Sigmoid colon (tissue), 7 donors: ENCODE measurements around the gene ESR1. TPM values are rescaled to one million over a fixed set of nuclear protein-coding genes. Genes with fewer than 3 reads are reported as not detected.
"Not testable (repeated sequence)": the region's sequence is repeated elsewhere in the genome, so short reads cannot be mapped to it uniquely, and the experiment has no call there.

Experiments used
- DNase-seq: peaks from one replicate; pipeline ENCODE4 v3.0.0-alpha.2; 2019
- H3K27ac ChIP-seq, 4 donors: fragments of 200-600 bp; sonication (generic); one replicate each; pipeline ENCODE4 v1.5.1; 2016 to 2019; ENCODE audit warnings: mild to moderate bottlenecking in 1 of 4
- H3K27me3 ChIP-seq, 3 donors: fragments of 200-600 bp; sonication (generic); one replicate each; pipeline ENCODE4 v1.5.1; 2019; ENCODE audit warnings: mild to moderate bottlenecking in 1 of 3
- H3K36me3 ChIP-seq, 4 donors: fragments of 200-600 bp; sonication (generic); one replicate each; pipeline ENCODE4 v1.5.1; 2016 to 2019
- H3K4me1 ChIP-seq, 4 donors: fragments of 200-600 bp; sonication (generic); one replicate each; pipeline ENCODE4 v1.5.1; 2017 to 2019
- H3K4me3 ChIP-seq, 4 donors: fragments of 200-600 bp; sonication (generic); one replicate each; pipeline ENCODE4 v1.5.1; 2017 to 2019; ENCODE audit warnings: mild to moderate bottlenecking in 2 of 4, moderate library complexity in 1 of 4
- H3K9me3 ChIP-seq, 4 donors: fragments of 200-600 bp in 3 of 4; sonication (generic) in 3 of 4; one replicate each; pipeline versions ENCODE4 v1.5.1 to v1.6.1; 2013 to 2019
- EP300 ChIP-seq, 4 donors: sonication (generic); formaldehyde crosslinking; IDR thresholded peaks; one replicate each; pipeline ENCODE4 v1.6.1; 2017; ENCODE audit warnings: antibody characterized with exemption in 4 of 4
- POLR2A ChIP-seq, 2 donors: fragments of 450-650 bp; IDR thresholded peaks; one replicate each; pipeline ENCODE4 v1.6.1; 2016; ENCODE audit warnings: antibody characterized with exemption in 2 of 2, mild to moderate bottlenecking in 2 of 2, moderate library complexity in 2 of 2
- POLR2AphosphoS5 ChIP-seq, 4 donors: sonication (generic); formaldehyde crosslinking; IDR thresholded peaks; one replicate each; pipeline ENCODE4 v1.6.1; 2017; ENCODE audit warnings: antibody characterized with exemption in 4 of 4
- WGBS, 2 donors: extraction: QIAGEN DNeasy Blood & Tissue Kit; methylation state at CpG; one replicate each; pipeline ENCODE4 v1.1.7; 2013; 5-methylcytosine and 5-hydroxymethylcytosine counted together
- intact Hi-C: fragments of 100-400 bp; cut with DNase I; formaldehyde crosslinking; loops from one replicate; pipeline ENCODE4 v1.15.1; 2023
- polyA plus RNA-seq, 3 donors: library from polyadenylated mRNA; stranded (reverse); fragments of 200-250 nt; gene quantifications; one replicate each; pipeline ENCODE4 v1.2.3, GENCODE V29; 2013
- total RNA-seq, 4 donors: library from RNA; depleted of rRNA; stranded (reverse); fragments of >200 nt; gene quantifications; one replicate each; pipeline ENCODE4 v1.1.0, GENCODE V29; 2016
- TF ChIP-seq, protein P1 (sequence below), 4 experiments: fragments of 450-650 bp in 3 of 4; fragments of 200-600 bp in 1 of 4; IDR thresholded peaks; one replicate each; pipeline ENCODE4 v1.5.1; 2016 to 2019; ENCODE audit warnings: antibody characterized with exemption in 4 of 4, mild to moderate bottlenecking in 3 of 4, moderate library complexity in 2 of 4
- donor health status: healthy with polysubstance abuse.
- donor health status: Bipolar disorder and iron deficiency.
- donor health status: healthy.

ESR1 gene
- total and polyA plus RNA-seq, 7 donors: under 0.01 to 2.2 (median 0.91) TPM; not detected in 1

DNA sequence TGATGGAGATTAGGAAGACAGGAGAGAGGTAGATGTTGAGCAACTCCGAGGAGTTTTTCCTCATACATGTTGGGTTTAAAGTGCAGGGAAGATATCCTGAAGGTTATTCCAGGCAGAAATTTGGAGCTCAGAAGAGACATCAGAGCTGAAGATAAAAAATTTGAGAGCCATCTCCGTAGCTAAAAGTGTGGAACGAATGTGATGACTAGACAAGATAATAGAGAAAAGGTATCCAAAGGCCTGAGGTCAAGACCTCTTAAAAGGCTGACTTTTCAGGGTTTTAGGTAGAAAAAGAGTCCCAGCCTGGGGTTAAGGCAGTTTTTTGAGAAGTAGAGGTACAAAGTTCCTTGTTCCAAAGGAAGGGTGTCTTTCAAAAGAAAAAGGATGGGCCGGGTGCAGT is 214.8 kb downstream of the ESR1 start:
- Histone ChIP-seq H3K4me1 (no peaks in the 10 kb centered on the region), H3K9me3 (peaks cover 0 to 2% (median 0%) of the 10 kb centered on the region in 4 donors), H3K27me3 (no peaks in the 10 kb centered on the region), H3K36me3 (no peaks in the 10 kb centered on the region), H3K4me3 (no peak overlapping the region), H3K27ac (no peak overlapping the region)
- DNase-seq: no peak
- TF ChIP-seq EP300 (IDR thresholded peaks at IDR 0.05): no peak
- TF ChIP-seq, protein P1, sequence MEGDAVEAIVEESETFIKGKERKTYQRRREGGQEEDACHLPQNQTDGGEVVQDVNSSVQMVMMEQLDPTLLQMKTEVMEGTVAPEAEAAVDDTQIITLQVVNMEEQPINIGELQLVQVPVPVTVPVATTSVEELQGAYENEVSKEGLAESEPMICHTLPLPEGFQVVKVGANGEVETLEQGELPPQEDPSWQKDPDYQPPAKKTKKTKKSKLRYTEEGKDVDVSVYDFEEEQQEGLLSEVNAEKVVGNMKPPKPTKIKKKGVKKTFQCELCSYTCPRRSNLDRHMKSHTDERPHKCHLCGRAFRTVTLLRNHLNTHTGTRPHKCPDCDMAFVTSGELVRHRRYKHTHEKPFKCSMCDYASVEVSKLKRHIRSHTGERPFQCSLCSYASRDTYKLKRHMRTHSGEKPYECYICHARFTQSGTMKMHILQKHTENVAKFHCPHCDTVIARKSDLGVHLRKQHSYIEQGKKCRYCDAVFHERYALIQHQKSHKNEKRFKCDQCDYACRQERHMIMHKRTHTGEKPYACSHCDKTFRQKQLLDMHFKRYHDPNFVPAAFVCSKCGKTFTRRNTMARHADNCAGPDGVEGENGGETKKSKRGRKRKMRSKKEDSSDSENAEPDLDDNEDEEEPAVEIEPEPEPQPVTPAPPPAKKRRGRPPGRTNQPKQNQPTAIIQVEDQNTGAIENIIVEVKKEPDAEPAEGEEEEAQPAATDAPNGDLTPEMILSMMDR (IDR thresholded peaks at IDR 0.05): no peak
- TF ChIP-seq POLR2AphosphoS5 (IDR thresholded peaks at IDR 0.05): no peak
- no peak for TF ChIP-seq POLR2A (IDR thresholded peaks at IDR 0.05)
- 89 to 91% methylated on average over 4 of the region's 4 CpGs for WGBS, 2 donors
- intact Hi-C loops: no loop called here

DNA sequence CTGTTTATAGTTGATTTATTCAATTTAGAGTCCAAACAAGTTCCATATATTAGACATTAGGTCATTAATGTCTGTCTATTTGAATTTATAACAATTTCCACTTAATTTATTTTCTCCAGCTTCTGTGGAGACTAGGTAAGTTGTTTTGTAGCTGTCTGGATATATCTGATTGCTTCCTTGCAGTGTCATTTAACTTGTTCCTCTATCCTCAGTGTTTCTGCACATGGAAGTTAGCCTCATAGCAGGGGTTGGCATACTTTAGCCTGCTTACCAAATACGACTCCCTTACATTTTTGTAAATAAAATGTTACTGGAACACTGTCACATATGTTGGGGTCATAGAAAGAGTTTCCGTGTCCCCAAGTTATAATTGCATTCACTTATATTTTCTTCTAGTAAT is 216.1 kb downstream of the ESR1 start:
- TF ChIP-seq, protein P1 (IDR thresholded peaks at IDR 0.05): no peak
- no peak for TF ChIP-seq POLR2A (IDR thresholded peaks at IDR 0.05)
- no peak for TF ChIP-seq EP300 (IDR thresholded peaks at IDR 0.05)
- no peak for TF ChIP-seq POLR2AphosphoS5 (IDR thresholded peaks at IDR 0.05)
- Histone ChIP-seq H3K4me3 (no peak overlapping the region), H3K36me3 (no peaks in the 10 kb centered on the region), H3K4me1 (no peaks in the 10 kb centered on the region), H3K27ac (no peak overlapping the region), H3K27me3 (no peaks in the 10 kb centered on the region), H3K9me3 (peaks cover 0 to 2% (median 0%) of the 10 kb centered on the region in 4 donors)
- WGBS, 2 donors: 73 to 87% methylated on average over 2 of the region's 2 CpGs
- DNase-seq: no peak
- intact Hi-C loops: no loop called here

DNA sequence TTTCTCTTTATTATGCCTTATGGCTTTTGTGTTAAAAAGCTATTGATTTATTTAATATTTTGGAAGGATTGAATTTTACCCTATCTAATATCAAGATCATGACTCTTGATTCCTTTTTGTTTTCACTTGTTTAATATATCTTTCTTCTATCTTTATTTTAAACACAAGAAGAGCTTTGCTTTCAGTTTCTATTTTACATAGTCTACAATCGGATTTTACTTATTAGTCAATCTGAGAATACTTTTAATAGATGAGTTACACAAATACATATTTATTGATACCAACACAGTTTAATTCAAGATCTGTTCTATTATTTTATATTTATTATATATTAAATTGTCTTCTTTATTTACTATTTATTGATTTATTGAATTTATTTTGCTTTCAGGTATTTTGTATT is 218.8 kb downstream of the ESR1 start:
- H3K27ac ChIP-seq: no peak overlapping the region
- DNase-seq: no peak
- no peak overlapping the region for H3K4me3 ChIP-seq
- intact Hi-C loops: no loop called here
- no peaks in the 10 kb centered on the region for H3K9me3 ChIP-seq
- no peaks in the 10 kb centered on the region for H3K4me1 ChIP-seq
- TF ChIP-seq POLR2AphosphoS5 (IDR thresholded peaks at IDR 0.05) (no peak), POLR2A (IDR thresholded peaks at IDR 0.05) (no peak), EP300 (IDR thresholded peaks at IDR 0.05) (no peak)
- TF ChIP-seq, protein P1 (IDR thresholded peaks at IDR 0.05): no peak
- H3K36me3 ChIP-seq: no peaks in the 10 kb centered on the region
- H3K27me3 ChIP-seq: no peaks in the 10 kb centered on the region
- WGBS, 2 donors: 54 to 55% methylated on average over 1 of the region's 1 CpG

DNA sequence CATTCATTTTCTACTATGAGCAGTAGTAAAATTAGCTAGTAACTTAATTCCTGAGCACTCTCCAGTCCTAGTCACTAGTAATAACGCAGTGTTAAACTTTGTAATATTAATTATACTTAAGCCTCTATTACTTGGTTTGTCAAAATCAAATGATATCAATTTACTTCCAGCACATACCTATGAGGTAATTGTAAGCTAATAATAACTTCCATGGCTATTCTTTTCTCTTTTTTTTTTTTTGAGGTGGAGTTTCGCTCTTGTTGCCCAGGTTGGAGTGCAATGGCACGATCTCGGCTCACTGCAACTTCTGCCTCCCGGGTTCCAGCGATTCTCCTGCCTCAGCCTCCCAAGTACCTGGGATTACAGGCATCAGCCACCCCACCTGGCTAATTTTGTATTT is 219.3 kb downstream of the ESR1 start:
- H3K4me3 ChIP-seq, H3K4me1 ChIP-seq, DNase-seq, intact Hi-C loops, H3K36me3 ChIP-seq, H3K9me3 ChIP-seq, H3K27me3 ChIP-seq, H3K27ac ChIP-seq: not testable (repeated sequence)
- WGBS, 2 donors: 94 to 95% methylated on average over 6 of the region's 6 CpGs

- WGBS, 2 donors: 81 to 91% methylated on average over 4 of the region's 4 CpGs
- H3K4me3 ChIP-seq, H3K4me1 ChIP-seq, H3K36me3 ChIP-seq, H3K27ac ChIP-seq, DNase-seq, intact Hi-C loops, H3K27me3 ChIP-seq, H3K9me3 ChIP-seq: not testable (repeated sequence)
Measured at GRCh38 chr6:152033765-152034164, 226.3 kb downstream of the ESR1 start.

DNA sequence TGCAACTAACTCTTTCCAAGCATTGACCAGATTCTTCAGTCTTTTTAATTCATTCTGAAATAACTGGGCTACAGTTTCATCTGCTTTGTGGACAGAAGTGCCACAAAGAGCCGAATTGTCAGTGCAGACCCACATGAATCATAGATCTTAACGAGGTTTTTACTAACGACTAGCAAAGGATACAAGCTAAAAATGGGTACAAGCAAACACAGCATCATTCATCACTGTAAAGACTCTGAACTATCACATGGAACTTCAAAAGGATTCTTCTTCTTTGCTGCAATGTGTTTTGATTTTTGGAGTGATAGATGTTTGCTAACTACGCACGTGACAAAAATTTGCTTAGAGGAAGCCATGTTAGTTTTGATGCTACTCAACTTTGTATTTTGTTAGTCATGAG is 227.1 kb downstream of the ESR1 start:
- no peaks in the 10 kb centered on the region for H3K36me3 ChIP-seq
- intact Hi-C loops: no loop called here

More for the DNA sequence above, 227.1 kb downstream of the ESR1 start:
- Histone ChIP-seq H3K4me3 (no peak overlapping the region), H3K27ac (no peak overlapping the region), H3K9me3 (peaks cover 0 to 1% (median 0%) of the 10 kb centered on the region in 4 donors), H3K27me3 (no peaks in the 10 kb centered on the region), H3K4me1 (no peaks in the 10 kb centered on the region)
- DNase-seq: no peak
- WGBS, 2 donors: 79 to 85% methylated on average over 5 of the region's 5 CpGs
- TF ChIP-seq POLR2AphosphoS5 (IDR thresholded peaks at IDR 0.05) (no peak), EP300 (IDR thresholded peaks at IDR 0.05) (no peak), POLR2A (IDR thresholded peaks at IDR 0.05) (no peak)
- TF ChIP-seq, protein P1 (IDR thresholded peaks at IDR 0.05): no peak
